HCT116 (cell line): ENCODE results near the gene TCEAL5. TPM values are rescaled to one million over a fixed set of nuclear protein-coding genes. Genes with fewer than 3 reads are reported as not detected.

Source experiments
- ATAC-seq: fragments of 200-7000 bp; cut with Tn5 transposase; 2 replicates; pipeline ENCODE4 v1.9.1; 2020; ENCODE audit warnings: mild to moderate bottlenecking, moderate library complexity
- BruUV-seq: library from RNA; stranded (reverse); fragments of 400-500 nt; replicated peaks from 2 replicates; lab custom pipeline; 2021; lab: Mats Ljungman, UMichigan
- CTCF ChIA-PET: fragments of 300-600 bp; sonication (Branson Sonifier 250); formaldehyde crosslinking; loops from one replicate; lab custom pipeline; 2021; ENCODE audit warnings: antibody characterized with exemption; lab: Charles Lee
- POLR2A ChIA-PET: fragments of 300-600, 350-600 bp; sonication (Branson Sonifier 250); formaldehyde crosslinking; loops from one replicate; lab custom pipeline; 2021; ENCODE audit warnings: antibody characterized with exemption; lab: Charles Lee
- RAD21 ChIA-PET, 2 experiments: fragments of 300-600 bp; sonication (Branson Sonifier 250); formaldehyde crosslinking; loops; one replicate each; lab custom pipeline; 2023; ENCODE audit warnings: low total read pairs in 2 of 2; ENCODE audit not compliant: uncharacterized antibody in 2 of 2, unreplicated experiment in 2 of 2, low non-redundant PET in 1 of 2; lab: Charles Lee
- DNase-seq: peaks from one replicate; pipeline ENCODE4 v3.0.0-alpha.2; 2010; ENCODE audit warnings: low read depth, low spot score
- H2AFZ ChIP-seq: fragments of 200-600 bp; shearing (Covaris generic), sonication (generic); 2 replicates; pipeline ENCODE4 v1.6.1; 2017; ENCODE audit warnings: low read depth, mixed run types, mixed read lengths, antibody characterized with exemption, low read length; ENCODE audit not compliant: poor library complexity, severe bottlenecking
- H3K27ac ChIP-seq: 2 replicates; pipeline ENCODE4 v1.5.1; 2012; ENCODE audit warnings: low read depth, low read length
- H3K27me3 ChIP-seq: fragments of 200-600 bp; sonication (generic); 2 replicates; pipeline ENCODE4 v1.6.1; 2016; ENCODE audit warnings: mixed run types, low read length, mixed read lengths; ENCODE audit not compliant: insufficient read depth
- H3K36me3 ChIP-seq, 2 experiments: fragments of 200-500 bp in 1 of 2; fragments of 200-600 bp in 1 of 2; sonication (Bioruptor generic) in 1 of 2; sonication (generic) in 1 of 2; 2 replicates each; pipeline versions ENCODE4 v1.5.1 to v1.6.1; 2014 to 2016; ENCODE audit warnings: low read length in 2 of 2, inconsistent platforms in 1 of 2, mixed read lengths in 1 of 2, mixed run types in 1 of 2; ENCODE audit not compliant: insufficient read depth in 2 of 2, control insufficient read depth in 1 of 2
- H3K4me1 ChIP-seq, 2 experiments: fragments of 200-600 bp in 1 of 2; sonication (generic) in 1 of 2; 2 replicates each; pipeline versions ENCODE4 v1.5.1 to v1.6.1; 2012 to 2017; ENCODE audit warnings: low read length in 2 of 2, inconsistent platforms in 1 of 2, mild to moderate bottlenecking in 1 of 2, mixed read lengths in 1 of 2, mixed run types in 1 of 2, moderate library complexity in 1 of 2; ENCODE audit not compliant: insufficient read depth in 2 of 2, control insufficient read depth in 1 of 2
- H3K4me2 ChIP-seq: fragments of 200-600 bp; sonication (generic); 2 replicates; pipeline ENCODE4 v1.6.1; 2017; ENCODE audit warnings: mixed run types, low read length, mixed read lengths
- H3K4me3 ChIP-seq, 2 experiments: fragments of 200-600 bp in 1 of 2; sonication (generic) in 1 of 2; replicated peaks in 1 of 2; 2 replicates each; pipeline ENCODE4 v1.5.1; 2011 to 2016; ENCODE audit warnings: low read length in 2 of 2, control low read depth in 1 of 2, low read depth in 1 of 2, mild to moderate bottlenecking in 1 of 2, mixed read lengths in 1 of 2, mixed run types in 1 of 2
- H3K79me2 ChIP-seq: fragments of 200-600 bp; sonication (generic); 2 replicates; pipeline ENCODE4 v1.6.1; 2017; ENCODE audit warnings: mild to moderate bottlenecking, mixed run types, low read length, moderate library complexity, mixed read lengths; ENCODE audit not compliant: insufficient read depth
- H3K9ac ChIP-seq: fragments of 200-600 bp; sonication (generic); 2 replicates; pipeline ENCODE4 v1.6.1; 2016; ENCODE audit warnings: low read length, mixed read lengths
- H3K9me2 ChIP-seq: fragments of 200-600 bp; sonication (generic), shearing (Covaris generic); 2 replicates; pipeline ENCODE4 v1.6.1; 2017; ENCODE audit warnings: mixed run types, mild to moderate bottlenecking, moderate library complexity; ENCODE audit not compliant: insufficient read depth
- H3K9me3 ChIP-seq, 2 experiments: fragments of 200-500 bp in 1 of 2; fragments of 200-600 bp in 1 of 2; sonication (Bioruptor generic) in 1 of 2; sonication (generic) in 1 of 2; 2 replicates each; pipeline ENCODE4 v1.6.1; 2014 to 2017; ENCODE audit warnings: low read length in 2 of 2, mixed read lengths in 2 of 2, inconsistent platforms in 1 of 2, low read depth in 1 of 2, mild to moderate bottlenecking in 1 of 2, mixed run types in 1 of 2, moderate library complexity in 1 of 2; ENCODE audit not compliant: control insufficient read depth in 1 of 2, insufficient read depth in 1 of 2
- H4K20me1 ChIP-seq: fragments of 200-600 bp; sonication (generic), shearing (Covaris generic); 2 replicates; pipeline ENCODE4 v1.6.1; 2017; ENCODE audit warnings: mixed run types, mild to moderate bottlenecking, moderate library complexity; ENCODE audit not compliant: insufficient read depth
- CEBPB ChIP-seq: IDR thresholded peaks from 2 replicates; pipeline ENCODE4 v1.6.1; 2012; ENCODE audit warnings: low read depth
- EGR1 ChIP-seq: IDR thresholded peaks from 2 replicates; pipeline ENCODE4 v1.6.1; 2012; ENCODE audit warnings: low read depth
- JUND ChIP-seq: IDR thresholded peaks from 2 replicates; pipeline ENCODE4 v1.6.1; 2012
- MAX ChIP-seq: IDR thresholded peaks from 2 replicates; pipeline ENCODE4 v1.6.1; 2012
- POLR2A ChIP-seq: IDR thresholded peaks from 2 replicates; pipeline ENCODE4 v1.7.0; 2011; ENCODE audit warnings: borderline replicate concordance; ENCODE audit not compliant: insufficient read depth, insufficient read length; ENCODE audit errors: extremely low read depth
- POLR2AphosphoS5 ChIP-seq: IDR thresholded peaks from 2 replicates; pipeline ENCODE4 v1.6.1; 2011; ENCODE audit warnings: mild to moderate bottlenecking, low read depth, low read length, moderate library complexity
- SIN3A ChIP-seq: IDR thresholded peaks from 2 replicates; pipeline ENCODE4 v1.6.1; 2012; ENCODE audit warnings: low read depth
- SRF ChIP-seq: IDR thresholded peaks from 2 replicates; pipeline ENCODE4 v1.6.1; 2012; ENCODE audit warnings: low read depth
- YY1 ChIP-seq: IDR thresholded peaks from 2 replicates; pipeline ENCODE4 v1.6.1; 2011; ENCODE audit warnings: low read length, low read depth, moderate library complexity, mild to moderate bottlenecking; ENCODE audit not compliant: insufficient replicate concordance; ENCODE audit errors: extremely low read depth
- intact Hi-C: fragments of 100-400 bp; cut with micrococcal nuclease; formaldehyde crosslinking; loops from 2 replicates; pipeline ENCODE4 v1.10.0; 2022
- total RNA-seq: library from RNA; stranded (reverse); gene quantifications from one replicate; pipeline ENCODE4 v1.2.1, GENCODE V29; 2021; ENCODE audit not compliant: unreplicated experiment

The TCEAL5 gene
- total RNA-seq, 1 experiment from 2014 or later, result not detected

GRCh38 chrX:103311399-103311780 lies 34.8 kb upstream of the TCEAL5 start:
- BruUV-seq, result TSS peak; percentile 92
- Histone ChIP-seq H3K27me3 (no peaks in the 10 kb centered on the region), H2AFZ (no peak overlapping the region), H3K9me3 (no peaks in the 10 kb centered on the region), H3K36me3 (no peaks in the 10 kb centered on the region), H3K9ac (0 out of 2 replicates have a peak overlapping the region, but pooled peaks have one; percentile 70)
- DNase-seq (no peak), ATAC-seq (no peak)
- CTCF ChIA-PET, result interaction anchor here (0.8 kb wide), 1 partner anchor 32 kb away, joined by 3 read pairs; no protein-coding TSS in a partner anchor
- intact Hi-C loops, result no loop called here
- TF ChIP-seq YY1, result no peak
- TF ChIP-seq CEBPB, result no peak
- TF ChIP-seq POLR2A, result no peak
- no peak for TF ChIP-seq JUND
- TF ChIP-seq, all 23 proteins: peak for 0
- H3K4me2 ChIP-seq, result peak overlapping the region; percentile 80
- ChIA-PET RAD21 (no interaction called here), POLR2A (no interaction called here)
- no peaks in the 10 kb centered on the region; a peak in 1 of 4 replicates for H3K4me1 ChIP-seq
- no peaks in the 10 kb centered on the region for H4K20me1 ChIP-seq
- no peaks in the 10 kb centered on the region for H3K9me2 ChIP-seq
- no peaks in the 10 kb centered on the region for H3K79me2 ChIP-seq
- H3K27ac ChIP-seq, result no peak overlapping the region
- peak overlapping the region; percentile 57 to 71 for H3K4me3 ChIP-seq

- peak; percentile 78 for TF ChIP-seq EGR1
- peak; percentile 92 for TF ChIP-seq POLR2AphosphoS5
- TF ChIP-seq SIN3A, result 0 out of 2 replicates have a peak, but pooled peaks have one; percentile 20
- peak; percentile 40 for TF ChIP-seq POLR2A
- no peak for TF ChIP-seq SRF
- no peak for TF ChIP-seq JUND
- TF ChIP-seq MAX, result peak; percentile 46
- POLR2A ChIA-PET, result no interaction called here
- peak within 1 kb of the TSS; percentile 57 to 71 for H3K4me3 ChIP-seq
- intact Hi-C loops, result no loop called here
- H3K79me2 ChIP-seq, result no peaks in the 10 kb centered on the region
- BruUV-seq, result no TSS peak
- H3K36me3 ChIP-seq, result no peaks in the 10 kb centered on the region
- CTCF ChIA-PET, result interaction anchor here (0.8 kb wide), 1 partner anchor 33 kb away, joined by 3 read pairs; no protein-coding TSS in a partner anchor
- no peaks in the 10 kb centered on the region for H3K9me2 ChIP-seq
- H3K9me3 ChIP-seq, result no peaks in the 10 kb centered on the region
- H3K4me2 ChIP-seq, result peak within 1 kb of the TSS; percentile 80
- peak; percentile 97 for ATAC-seq
- no peaks in the 10 kb centered on the region; a peak in 1 of 4 replicates for H3K4me1 ChIP-seq
- DNase-seq, result peak; percentile 40
- RAD21 ChIA-PET, result no interaction called here
- peak within 1 kb of the TSS; percentile 70 for H3K9ac ChIP-seq
- no peaks in the 10 kb centered on the region for H3K27me3 ChIP-seq
- H2AFZ ChIP-seq, result peak within 1 kb of the TSS; percentile 78
- peak within 1 kb of the TSS; percentile 59; the same call in 1 of the 2 replicates for H3K27ac ChIP-seq
- no peaks in the 10 kb centered on the region for H4K20me1 ChIP-seq
These were observed 34.2 kb upstream of the TCEAL5 start, which contains the start of gene BEX2 for GRCh38 chrX:103310555-103311398. Gene BEX2, minus strand, starts transcription at chrX:103310990. Its CDS starts 1,014 bp downstream, at chrX:103309976.
